HG03175 (cell line): ENCODE results near the gene BTAF1.
A peak's percentile ranks its signal among the peaks of the same experiment; 100 is the strongest.

Experiments
- ATAC-seq: cut with Tn5 transposase; IDR thresholded peaks from one replicate; pipeline ENCODE4 v1.9.1; 2021; ENCODE audit warnings: mild to moderate bottlenecking, moderate library complexity; ENCODE audit not compliant: unreplicated experiment

BTAF1 gene

DNA sequence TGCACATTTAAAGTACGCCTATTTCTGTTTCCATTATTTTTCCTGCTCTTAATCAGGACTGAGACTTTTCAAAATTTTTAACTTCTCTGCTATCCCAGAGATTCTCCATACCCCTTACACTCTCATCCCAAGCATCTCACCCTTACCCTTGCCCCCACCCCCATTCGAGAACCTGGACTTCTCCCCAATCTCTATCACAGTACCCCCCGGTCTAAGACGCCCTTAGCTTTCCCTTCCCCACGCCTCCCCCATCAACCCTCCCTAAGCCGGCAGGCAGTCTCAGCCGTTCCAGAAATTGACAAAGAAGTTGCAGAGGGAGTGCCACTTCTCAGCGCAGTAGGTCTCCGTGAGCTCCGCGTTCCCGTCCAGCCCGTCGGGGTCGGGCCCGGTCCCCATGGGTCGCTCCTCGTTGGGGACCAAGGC lies 15.6 kb upstream of the BTAF1 start:
- peak; percentile 17 for ATAC-seq

GRCh38 chr10:91908337-91909116 lies 15.0 kb upstream of the BTAF1 start:
- ATAC-seq = peak; percentile 89

GRCh38 chr10:91909117-91909677 lies 14.4 kb upstream of the BTAF1 start, which contains the start of gene FGFBP3:
Gene FGFBP3, minus strand, starts transcription at chr10:91909486. Its CDS starts 517 bp downstream, at chr10:91908969.
- no peak for ATAC-seq

DNA sequence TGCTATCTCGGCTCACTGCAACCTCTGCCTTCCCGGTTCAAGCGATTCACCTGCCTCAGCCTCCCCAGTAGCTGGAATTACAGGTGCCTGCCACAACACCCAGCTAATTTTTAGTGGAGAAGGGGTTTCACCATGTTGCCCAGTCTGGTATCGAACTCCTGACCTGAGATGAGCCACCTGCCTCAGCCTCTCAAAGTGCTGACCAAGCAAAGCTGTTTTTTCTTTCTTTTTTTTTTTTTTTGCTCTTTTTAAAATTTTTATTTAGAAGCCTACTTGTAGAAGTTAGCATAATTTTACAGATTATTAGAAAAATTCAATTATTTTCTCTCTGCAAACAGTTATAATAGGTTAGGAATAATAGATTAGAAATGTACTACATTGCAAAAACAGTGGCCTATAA lies 13.1 kb upstream of the BTAF1 start:
- no peak for ATAC-seq

DNA sequence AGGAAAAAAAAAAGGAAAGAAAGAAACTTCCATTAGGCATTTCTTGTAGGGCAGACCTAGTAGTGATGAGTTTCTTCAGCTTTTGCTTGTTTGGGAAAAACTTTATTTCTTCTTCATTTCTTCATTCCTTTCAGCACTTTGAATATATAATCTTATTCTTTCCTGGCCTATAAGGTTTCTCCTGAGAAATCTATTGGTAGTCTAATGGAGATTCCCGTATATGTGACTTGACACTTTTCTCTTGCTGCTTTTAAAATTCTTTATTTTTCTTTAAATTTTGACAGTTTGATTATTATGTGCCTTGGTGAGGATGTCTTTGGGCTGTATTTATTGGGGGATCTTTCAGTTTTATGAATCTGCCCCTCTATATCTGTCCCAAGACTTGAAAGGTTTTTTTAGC lies 3.9 kb upstream of the BTAF1 start:
- ATAC-seq = no peak

DNA sequence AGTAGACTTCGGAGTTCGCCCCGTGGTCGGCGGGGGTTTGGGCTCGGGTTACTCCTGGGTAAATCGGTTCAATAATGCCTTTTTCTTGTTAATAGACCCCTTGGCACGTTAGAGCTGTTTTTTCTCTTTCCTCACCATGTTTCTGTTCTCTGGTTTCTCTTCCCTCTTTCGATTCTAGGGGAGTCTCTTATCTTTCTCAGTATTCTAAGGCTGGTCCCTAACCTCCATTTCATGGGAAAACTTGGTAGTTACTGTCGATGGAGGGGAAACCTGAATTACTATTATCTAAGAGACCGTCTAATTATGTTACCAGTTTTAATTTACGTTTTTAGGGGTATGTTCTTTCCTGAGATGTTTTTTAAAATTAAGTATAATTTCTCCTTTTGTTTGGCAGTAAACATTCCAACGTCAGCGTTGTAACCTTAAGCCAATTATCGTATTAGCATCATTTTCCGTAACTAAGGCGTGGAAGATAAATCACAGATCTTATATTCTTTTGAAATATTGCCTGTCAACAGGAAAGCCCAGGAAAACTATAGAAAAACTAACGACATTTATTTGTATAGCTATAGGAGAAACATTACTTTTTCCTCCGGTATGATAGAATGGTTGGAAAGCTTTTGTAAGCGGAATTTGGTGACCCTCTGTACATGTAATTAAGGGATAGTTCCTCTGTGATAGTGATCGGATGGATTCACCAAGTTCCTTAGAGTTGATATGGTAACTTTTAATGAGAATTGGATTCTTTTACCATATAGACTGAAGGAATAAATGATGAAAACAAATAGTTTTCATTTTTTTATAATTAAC lies 847 bp downstream of the BTAF1 start:
- no peak for ATAC-seq

DNA sequence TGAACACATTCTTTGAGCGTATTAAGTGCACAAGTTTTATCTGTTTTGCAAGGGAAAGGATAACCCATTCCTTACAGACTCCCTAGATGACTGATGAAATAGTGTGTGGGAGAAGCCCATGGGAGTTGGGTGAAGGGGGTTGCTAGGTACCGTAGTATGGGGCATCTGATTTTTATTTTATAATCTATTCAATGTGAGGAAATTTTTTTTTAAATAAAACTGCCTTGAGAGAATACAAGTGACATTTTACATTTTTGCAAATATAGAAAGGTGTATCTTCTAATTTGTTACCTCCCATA lies 1.4 kb downstream of the BTAF1 start:
- ATAC-seq = no peak

DNA sequence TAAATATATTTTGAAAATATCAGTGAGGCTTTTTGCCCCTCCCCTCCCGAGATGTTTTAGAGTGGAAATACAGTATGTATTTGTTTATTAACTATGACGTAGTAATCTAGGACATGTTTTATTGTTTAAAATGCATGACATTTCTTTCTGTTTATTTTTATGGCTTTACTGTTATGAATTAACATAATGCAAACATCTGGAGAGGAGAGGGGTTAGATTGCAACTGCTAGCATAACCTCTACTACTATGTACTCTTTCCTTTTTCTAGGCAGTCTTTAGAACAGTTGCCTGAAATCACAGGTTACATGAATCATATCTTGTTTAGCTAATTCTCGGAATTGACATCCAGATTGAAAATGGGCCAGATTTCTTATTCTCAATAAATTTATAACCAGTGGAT lies 7.4 kb downstream of the BTAF1 start:
- no peak for ATAC-seq

- no peak for ATAC-seq
Measured at GRCh38 chr10:91931526-91932190, 8.1 kb downstream of the BTAF1 start.

DNA sequence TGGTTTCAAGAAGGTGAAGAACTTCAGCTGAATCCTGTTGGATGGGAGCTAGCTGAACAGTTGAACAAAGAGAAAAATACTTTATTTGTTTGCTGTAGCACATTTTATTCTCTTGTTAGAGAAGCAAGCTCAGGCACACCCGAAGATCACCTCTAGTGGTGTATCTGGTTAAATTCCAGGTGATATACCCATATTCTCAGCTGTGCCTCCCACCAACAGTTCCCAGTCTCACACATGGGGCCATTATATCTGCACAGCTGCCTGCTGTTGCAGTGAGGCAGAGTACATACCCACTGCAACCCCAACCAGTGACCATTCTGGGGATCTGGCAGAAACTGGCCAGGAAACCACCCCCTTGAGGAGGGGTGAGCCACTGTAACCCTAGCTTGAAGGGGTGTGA lies 9.2 kb downstream of the BTAF1 start:
- ATAC-seq = no peak

DNA sequence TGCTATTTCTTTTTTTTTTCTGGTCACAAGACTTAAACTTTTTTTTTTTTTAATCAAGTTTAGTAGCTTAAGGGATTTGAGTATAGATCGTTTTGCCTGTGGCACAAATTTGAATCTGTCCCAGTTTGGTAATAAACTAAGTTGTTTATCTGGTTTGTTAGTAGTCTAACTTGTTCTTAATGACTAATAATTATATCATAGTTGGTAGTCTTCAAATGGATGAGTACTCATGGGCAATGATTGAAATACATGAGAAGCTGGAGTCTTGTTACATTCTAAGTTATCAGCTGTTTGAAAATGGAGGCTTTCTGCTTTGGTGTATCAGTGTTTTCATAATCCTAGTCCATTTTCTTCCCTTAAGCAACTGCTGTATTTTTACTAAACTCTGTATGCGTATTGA lies 12.3 kb downstream of the BTAF1 start:
- ATAC-seq = no peak

DNA sequence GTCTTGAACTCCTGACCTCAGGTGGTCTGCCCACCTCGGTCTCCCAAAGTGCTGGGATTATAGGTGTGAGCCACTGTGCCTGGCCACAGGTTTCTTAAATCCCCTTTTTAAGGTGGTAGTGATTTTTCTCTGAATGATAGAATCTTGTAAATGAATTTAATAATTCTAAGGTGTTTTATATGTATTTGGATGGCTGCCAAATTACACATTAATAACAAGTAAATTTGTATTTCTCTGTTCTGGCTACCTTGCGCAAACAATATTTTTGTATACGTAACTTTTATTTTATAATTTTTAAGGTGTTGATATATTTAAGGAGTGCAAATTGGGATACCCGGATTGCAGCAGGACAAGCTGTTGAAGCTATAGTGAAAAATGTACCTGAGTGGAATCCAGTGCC lies 16.1 kb downstream of the BTAF1 start:
- ATAC-seq = no peak

- no peak for ATAC-seq
Measured at GRCh38 chr10:91941426-91941825, 17.9 kb downstream of the BTAF1 start.

GRCh38 chr10:91944880-91945630 lies 21.5 kb downstream of the BTAF1 start:
- ATAC-seq = peak; percentile 85

DNA sequence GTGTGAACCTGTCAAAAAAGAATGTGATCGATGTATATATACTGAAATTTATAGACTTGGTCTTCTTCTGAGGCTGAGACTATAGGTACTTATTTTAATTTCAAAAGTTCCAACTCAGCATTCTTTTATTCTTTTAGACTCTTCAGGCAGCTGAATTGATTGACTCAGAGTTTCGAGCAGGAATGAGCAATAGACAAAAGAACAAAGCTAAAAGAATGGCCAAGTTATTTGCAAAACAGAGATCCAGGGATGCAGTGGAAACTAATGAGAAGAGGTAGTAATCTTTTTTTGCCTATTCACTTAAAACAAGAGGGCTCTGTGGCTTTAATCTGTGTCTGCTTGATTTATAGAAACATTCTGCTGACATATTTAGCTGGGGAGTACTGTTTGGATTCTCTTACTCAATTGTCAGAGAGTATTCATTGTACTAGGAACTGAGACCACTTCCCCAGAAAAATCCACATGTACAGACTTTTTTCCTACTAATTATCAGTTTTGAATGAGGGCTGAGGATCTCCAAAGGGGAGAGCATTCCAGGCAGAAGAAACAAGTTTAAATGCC lies 30.1 kb downstream of the BTAF1 start:
- ATAC-seq = no peak

DNA sequence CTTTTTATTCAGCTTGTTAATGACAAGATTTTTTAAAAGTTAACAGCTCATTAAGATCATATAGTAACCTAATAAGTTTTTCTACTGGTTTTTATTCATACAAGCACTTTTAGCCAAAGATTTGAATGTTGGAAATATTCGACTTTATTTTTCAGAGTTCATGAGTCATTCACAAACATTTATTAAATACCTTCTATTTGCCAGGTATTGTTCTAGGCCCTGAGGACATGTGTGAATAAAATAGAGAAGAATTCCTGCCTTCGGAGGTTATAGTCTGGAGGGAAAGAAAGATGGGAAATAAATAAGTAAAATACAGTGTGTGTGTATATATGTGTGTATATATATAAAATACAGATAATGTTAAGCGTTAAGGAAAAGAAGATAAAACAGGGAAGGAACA lies 31.5 kb downstream of the BTAF1 start:
- ATAC-seq = no peak

DNA sequence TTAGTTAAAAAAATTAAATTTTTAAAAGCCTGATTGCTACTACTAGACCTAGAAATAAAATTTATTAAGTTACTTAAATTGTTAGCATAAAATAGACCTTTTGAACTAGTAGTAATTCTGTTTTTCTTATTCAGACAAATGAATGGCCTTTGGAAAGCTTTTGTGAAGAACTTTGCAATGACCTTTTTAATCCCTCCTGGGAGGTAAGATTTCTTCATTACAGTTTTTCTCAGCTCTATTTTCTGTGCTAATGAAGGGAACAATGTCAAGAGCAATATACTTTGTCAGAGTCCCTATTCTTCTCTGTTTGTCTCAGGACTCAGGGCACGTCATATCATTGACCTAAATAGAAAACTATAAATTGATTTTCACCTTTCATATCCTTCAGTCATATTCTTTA lies 33.5 kb downstream of the BTAF1 start:
- no peak for ATAC-seq

GRCh38 chr10:91969297-91969696 lies 45.7 kb downstream of the BTAF1 start:
- no peak for ATAC-seq

- no peak for ATAC-seq
Measured at GRCh38 chr10:91974960-91975359, 51.4 kb downstream of the BTAF1 start.

GRCh38 chr10:91975438-91975837 lies 51.9 kb downstream of the BTAF1 start:
- ATAC-seq = no peak
